ENCODE results near the gene PSD2. TPM values are rescaled to one million over a fixed set of nuclear protein-coding genes. Genes with fewer than 3 reads are reported as not detected.

PSD2 gene
- total and polyA plus RNA-seq, 8 donors = 0.06 to 0.66 (median 0.16) TPM

DNA sequence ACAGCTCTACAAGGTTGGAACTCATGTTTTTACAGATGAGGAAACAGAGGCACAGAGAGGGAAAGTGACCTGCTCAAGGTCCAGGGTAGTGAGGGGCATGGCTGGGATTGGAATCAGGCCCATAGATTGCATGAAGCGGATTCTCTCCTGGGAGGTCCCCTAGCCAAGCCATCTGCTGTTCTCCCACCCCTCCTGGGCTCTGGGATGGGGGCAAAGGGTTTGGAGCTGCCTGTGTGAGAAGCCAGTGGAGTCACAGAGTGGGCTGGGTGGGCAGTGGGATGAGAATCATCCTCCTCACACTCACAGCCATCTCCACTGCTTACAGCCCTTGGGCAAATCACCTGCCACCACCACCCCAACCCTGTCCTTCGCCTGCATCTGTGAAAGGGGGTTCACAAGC lies 38.6 kb upstream of the PSD2 start:
- WGBS, 2 donors = 87 to 93% methylated on average over 2 of the region's 2 CpGs
- FAIRE-seq (no peak), DNase-seq (peak in 1 of 6 donors; percentile 20), ATAC-seq (no peak)
- Histone ChIP-seq H3K27me3 (peaks cover 0 to 3% (median 0%) of the 10 kb centered on the region in 4 donors), H3K27ac (no peak overlapping the region), H3K9me3 (no peaks in the 10 kb centered on the region), H3K4me1 (peaks cover 7 to 14% (median 7%) of the 10 kb centered on the region in 3 donors), H3K36me3 (no peaks in the 10 kb centered on the region), H3K4me3 (no peak overlapping the region)
- TF ChIP-seq, protein P1, sequence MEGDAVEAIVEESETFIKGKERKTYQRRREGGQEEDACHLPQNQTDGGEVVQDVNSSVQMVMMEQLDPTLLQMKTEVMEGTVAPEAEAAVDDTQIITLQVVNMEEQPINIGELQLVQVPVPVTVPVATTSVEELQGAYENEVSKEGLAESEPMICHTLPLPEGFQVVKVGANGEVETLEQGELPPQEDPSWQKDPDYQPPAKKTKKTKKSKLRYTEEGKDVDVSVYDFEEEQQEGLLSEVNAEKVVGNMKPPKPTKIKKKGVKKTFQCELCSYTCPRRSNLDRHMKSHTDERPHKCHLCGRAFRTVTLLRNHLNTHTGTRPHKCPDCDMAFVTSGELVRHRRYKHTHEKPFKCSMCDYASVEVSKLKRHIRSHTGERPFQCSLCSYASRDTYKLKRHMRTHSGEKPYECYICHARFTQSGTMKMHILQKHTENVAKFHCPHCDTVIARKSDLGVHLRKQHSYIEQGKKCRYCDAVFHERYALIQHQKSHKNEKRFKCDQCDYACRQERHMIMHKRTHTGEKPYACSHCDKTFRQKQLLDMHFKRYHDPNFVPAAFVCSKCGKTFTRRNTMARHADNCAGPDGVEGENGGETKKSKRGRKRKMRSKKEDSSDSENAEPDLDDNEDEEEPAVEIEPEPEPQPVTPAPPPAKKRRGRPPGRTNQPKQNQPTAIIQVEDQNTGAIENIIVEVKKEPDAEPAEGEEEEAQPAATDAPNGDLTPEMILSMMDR (IDR thresholded peaks at IDR 0.05) = no peak
- intact Hi-C loops (cut with DNase I) = loop anchor here in 1 of 3 donors (10.0 kb wide), 1 partner anchor 52 kb away; no protein-coding TSS in a partner anchor

DNA sequence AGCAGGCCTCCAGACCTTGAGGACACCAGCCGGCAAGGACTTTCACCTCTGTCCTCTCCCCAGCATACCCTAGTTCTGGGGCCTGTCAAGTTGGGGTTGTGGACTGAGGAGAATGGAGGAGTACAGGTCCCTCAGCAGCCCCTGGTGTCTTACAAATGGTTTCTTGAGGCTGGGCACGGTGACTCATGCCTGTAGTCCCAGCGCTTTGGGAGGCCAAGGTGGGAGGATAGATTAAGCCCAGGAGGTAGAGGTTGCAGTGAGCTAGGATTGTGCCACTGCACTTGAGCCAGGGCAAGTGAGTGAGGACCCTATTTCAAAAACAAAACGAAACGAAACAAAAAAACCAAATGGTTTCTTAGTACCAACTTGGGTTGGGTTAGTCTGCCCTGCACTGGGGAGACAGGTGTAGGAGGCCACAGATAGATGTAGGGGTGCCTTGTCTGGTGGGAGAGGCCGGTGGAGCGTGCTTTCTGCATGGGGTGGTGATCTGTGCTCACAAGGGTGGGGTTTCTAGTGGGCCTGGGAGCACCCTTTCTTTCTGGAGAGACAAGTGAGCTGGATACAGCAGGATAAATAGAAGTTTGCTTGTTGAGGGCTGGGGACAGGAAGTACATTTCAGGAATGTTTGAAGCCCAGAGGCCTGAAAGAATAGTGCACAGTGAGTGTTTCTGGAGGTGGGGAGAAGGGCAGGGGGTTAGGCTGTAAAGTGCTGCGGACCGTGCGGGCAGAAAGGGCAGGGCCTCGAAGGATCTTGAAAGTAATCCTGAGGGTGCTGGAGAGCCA lies 37.7 kb upstream of the PSD2 start:
- Histone ChIP-seq H3K4me3 (no peak overlapping the region), H3K4me1 (peaks cover 7 to 14% (median 7%) of the 10 kb centered on the region in 3 donors), H3K27me3 (peaks cover 0 to 3% (median 0%) of the 10 kb centered on the region in 4 donors), H3K9me3 (no peaks in the 10 kb centered on the region), H3K27ac (no peak overlapping the region), H3K36me3 (no peaks in the 10 kb centered on the region)
- FAIRE-seq (no peak), ATAC-seq (no peak), DNase-seq (peak in 1 of 6 donors; percentile 21)
- WGBS, 2 donors = 94% methylated on average over 11 of the region's 11 CpGs
- intact Hi-C loops (cut with DNase I) = loop anchor here in 1 of 3 donors (10.0 kb wide), 1 partner anchor 53 kb away; no protein-coding TSS in a partner anchor
- TF ChIP-seq, protein P1 (IDR thresholded peaks at IDR 0.05) = no peak

- 92 to 99% methylated on average over 7 of the region's 7 CpGs for WGBS, 2 donors
- TF ChIP-seq, protein P1 (IDR thresholded peaks at IDR 0.05) = no peak
- ATAC-seq (no peak), FAIRE-seq (no peak), DNase-seq (peak in 1 of 6 donors; percentile 21)
- peaks cover 0 to 3% (median 0%) of the 10 kb centered on the region in 4 donors for H3K27me3 ChIP-seq
- H3K36me3 ChIP-seq = no peaks in the 10 kb centered on the region
- H3K4me3 ChIP-seq = no peak overlapping the region
- H3K4me1 ChIP-seq = peaks cover 7 to 14% (median 7%) of the 10 kb centered on the region in 3 donors
- H3K9me3 ChIP-seq = no peaks in the 10 kb centered on the region
- intact Hi-C loops (cut with DNase I) = loop anchor here in 1 of 3 donors (10.0 kb wide), 1 partner anchor 54 kb away; no protein-coding TSS in a partner anchor
- H3K27ac ChIP-seq = no peak overlapping the region
Observed at GRCh38 chr5:139758510-139759075, 37.0 kb upstream of the PSD2 start.

- peaks cover 7 to 14% (median 7%) of the 10 kb centered on the region in 3 donors for H3K4me1 ChIP-seq
- intact Hi-C loops (cut with DNase I) = loop anchor here in 1 of 3 donors (10.0 kb wide), 1 partner anchor 54 kb away; no protein-coding TSS in a partner anchor
- no peak for FAIRE-seq
- H3K36me3 ChIP-seq = no peaks in the 10 kb centered on the region
- DNase-seq = peak in 2 of 6 donors; percentile 46 to 52
- 21 to 24% methylated on average over 36 of the region's 36 CpGs for WGBS, 2 donors
- H3K27me3 ChIP-seq = peaks cover 0 to 3% (median 0%) of the 10 kb centered on the region in 4 donors
- TF ChIP-seq, protein P1 (IDR thresholded peaks at IDR 0.05) = no peak
- H3K27ac ChIP-seq = no peak overlapping the region
- no peaks in the 10 kb centered on the region for H3K9me3 ChIP-seq
- peak; percentile 63 to 76 (median 68) for ATAC-seq
- no peak overlapping the region for H3K4me3 ChIP-seq
Observed at GRCh38 chr5:139759219-139759721, 36.3 kb upstream of the PSD2 start.

Measured in pancreas (tissue), 10 donors.